ENCODE results near the gene FBXW12.

GRCh38 chr3:48436477-48436787 is 64.4 kb downstream of the FBXW12 start:
- TF ChIP-seq TCF12 (IDR thresholded peaks at IDR 0.05; ENCODE audit: low read depth, low read length) (no peak), BRCA1 (IDR thresholded peaks at IDR 0.05; ENCODE audit: low read depth, low read length) (no peak), CTCF (IDR thresholded peaks at IDR 0.05; ENCODE audit: control extremely low read depth in 1 of 3, insufficient read depth in 1 of 3, low read depth in 1 of 3, low read length in 3 of 3) (no peak), RBBP5 (IDR thresholded peaks at IDR 0.05; ENCODE audit: borderline replicate concordance, low read depth, low read length) (no peak), POLR2AphosphoS5 (IDR thresholded peaks at IDR 0.05; ENCODE audit: low read depth, low read length) (0 out of 2 replicates have a peak, but pooled peaks have one; percentile 4), KDM5A (IDR thresholded peaks at IDR 0.05; ENCODE audit: low read length) (no peak), CREB1 (IDR thresholded peaks at IDR 0.05) (no peak), ZNF274 (IDR thresholded peaks at IDR 0.05; ENCODE audit: borderline replicate concordance, extremely low read depth, low read length) (no peak)

Data from H1 (cell line).